OCI-LY7 (cell line): ENCODE data around the gene CCNG1. TPM values are rescaled to one million over a fixed set of nuclear protein-coding genes. Genes with fewer than 3 reads are reported as not detected.

Experiments used
- BruUV-seq: library from RNA; stranded (reverse); fragments of 400-500 nt; replicated peaks from 2 replicates; lab custom pipeline; 2021; lab: Mats Ljungman, UMichigan
- CTCF ChIA-PET: fragments of 300-600 bp; sonication (Branson Sonifier 250); formaldehyde crosslinking; loops from one replicate; lab custom pipeline; 2022; ENCODE audit warnings: antibody characterized with exemption; ENCODE audit not compliant: unreplicated experiment; lab: Charles Lee
- POLR2A ChIA-PET: fragments of 300-600 bp; sonication (Branson Sonifier 250); formaldehyde crosslinking; loops from one replicate; lab custom pipeline; 2022; ENCODE audit warnings: antibody characterized with exemption; lab: Charles Lee
- DNase-seq: peaks from one replicate; pipeline ENCODE4 v3.0.0-alpha.2; 2015; ENCODE audit warnings: low spot score
- H2AFZ ChIP-seq: fragments of 200-600 bp; sonication (generic), shearing (Covaris generic); 2 replicates; pipeline ENCODE4 v1.6.1; 2014; ENCODE audit warnings: mild to moderate bottlenecking, antibody characterized with exemption, low read length, moderate library complexity
- H3K27ac ChIP-seq: fragments of 200-600 bp; sonication (generic); 2 replicates; pipeline ENCODE4 v1.5.1; 2014; ENCODE audit warnings: mixed run types, low read depth, mild to moderate bottlenecking, moderate library complexity, low read length, inconsistent platforms; ENCODE audit not compliant: poor library complexity, severe bottlenecking
- H3K36me3 ChIP-seq: fragments of 200-600 bp; sonication (generic); 2 replicates; pipeline ENCODE4 v1.6.1; 2014; ENCODE audit warnings: mild to moderate bottlenecking, antibody characterized with exemption, low read length, moderate library complexity, mixed read lengths; ENCODE audit not compliant: insufficient read depth
- H3K4me1 ChIP-seq: fragments of 200-600 bp; sonication (generic); 2 replicates; pipeline ENCODE4 v1.5.1; 2014; ENCODE audit warnings: mild to moderate bottlenecking, low read length; ENCODE audit not compliant: insufficient read depth, poor library complexity, severe bottlenecking
- H3K4me2 ChIP-seq: fragments of 200-600 bp; sonication (generic); 2 replicates; pipeline ENCODE4 v1.6.1; 2014; ENCODE audit warnings: mild to moderate bottlenecking, low read length
- H3K4me3 ChIP-seq: fragments of 200-600 bp; sonication (generic); 2 replicates; pipeline ENCODE4 v1.5.1; 2014; ENCODE audit warnings: mild to moderate bottlenecking, low read depth, low read length; ENCODE audit not compliant: poor library complexity, severe bottlenecking
- H3K79me2 ChIP-seq: fragments of 200-600 bp; sonication (generic); 2 replicates; pipeline ENCODE4 v1.6.1; 2016; ENCODE audit warnings: low read depth, mild to moderate bottlenecking, low read length, moderate library complexity, mixed read lengths; ENCODE audit not compliant: insufficient read depth
- H3K9me2 ChIP-seq: fragments of 200-600 bp; sonication (generic); 2 replicates; pipeline ENCODE4 v1.6.1; 2016; ENCODE audit warnings: mild to moderate bottlenecking, low read length, mixed read lengths; ENCODE audit not compliant: insufficient read depth
- H3K9me3 ChIP-seq: fragments of 200-600 bp; sonication (generic); 2 replicates; pipeline ENCODE4 v1.6.1; 2014; ENCODE audit warnings: mild to moderate bottlenecking, mixed run types, low read length, mixed read lengths
- H4K20me1 ChIP-seq: fragments of 200-600 bp; sonication (generic); 2 replicates; pipeline ENCODE4 v1.6.1; 2014; ENCODE audit warnings: mild to moderate bottlenecking, antibody characterized with exemption, low read length, moderate library complexity, mixed read lengths; ENCODE audit not compliant: insufficient read depth
- EZH2phosphoT487 ChIP-seq: fragments of 200-600 bp; sonication (generic); IDR thresholded peaks from 2 replicates; pipeline ENCODE4 v1.6.1; 2018; ENCODE audit warnings: low read depth, borderline replicate concordance, mild to moderate bottlenecking, mixed run types, antibody characterized with exemption, low read length, moderate library complexity, mixed read lengths
- intact Hi-C: fragments of 100-400 bp; cut with micrococcal nuclease; formaldehyde crosslinking; loops from one replicate; pipeline ENCODE4 v1.10.0; 2022; ENCODE audit not compliant: unreplicated experiment
- total RNA-seq, 2 experiments: library from RNA; depleted of rRNA in 1 of 2; stranded (reverse); fragments of >200 nt in 1 of 2; shearing (Covaris generic) in 1 of 2; gene quantifications; 2 replicates each; pipeline ENCODE4 v1.2.3, GENCODE V29; 2014 to 2022
- TF ChIP-seq, protein P1 (sequence below): fragments of 200-600 bp; sonication (generic); conservative IDR thresholded peaks from 2 replicates; pipeline ENCODE4 v1.5.1; 2014; ENCODE audit warnings: mild to moderate bottlenecking, antibody characterized with exemption, low read length, moderate library complexity, mixed read lengths

The CCNG1 gene
- total RNA-seq, 2 experiments from 2014 or later, result 93.5 to 118 TPM

DNA sequence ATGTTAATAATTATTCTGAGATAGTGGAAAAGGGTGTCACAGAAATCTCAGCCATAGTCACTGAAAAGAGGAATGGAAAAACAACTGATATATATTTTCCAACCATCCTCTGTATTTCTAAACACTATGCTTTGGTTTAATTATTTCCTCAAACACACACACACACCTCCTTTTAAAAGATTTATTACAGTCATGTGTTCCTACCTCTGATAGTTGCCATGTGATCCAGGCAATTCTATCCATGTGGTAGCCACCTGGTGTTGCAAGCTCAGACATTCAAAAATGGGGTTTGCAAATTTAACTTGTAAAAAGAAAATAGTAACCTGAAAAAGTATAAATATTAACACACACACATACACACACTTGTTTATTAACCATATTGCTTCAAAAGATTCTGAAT lies 40.0 kb upstream of the CCNG1 start:
- no peaks in the 10 kb centered on the region for H3K9me2 ChIP-seq

DNA sequence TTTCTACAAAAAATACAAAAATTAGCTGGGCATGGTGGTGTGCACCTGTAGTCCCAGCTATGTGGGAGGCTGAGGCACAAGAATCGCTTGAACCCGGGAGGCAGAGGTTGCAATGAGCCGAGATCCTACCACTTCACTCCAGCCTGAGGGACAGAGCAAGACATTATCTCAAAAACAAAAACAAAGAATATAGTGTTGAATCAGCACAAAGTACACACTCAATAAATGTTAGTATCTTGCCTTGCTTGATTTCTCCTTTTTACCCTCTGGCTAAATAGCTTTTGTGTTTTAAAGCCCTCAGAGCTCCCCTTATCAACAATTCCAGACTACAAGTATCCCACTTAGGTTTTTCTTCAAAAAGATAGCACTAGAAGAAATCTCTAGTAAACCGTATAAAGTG lies 37.5 kb upstream of the CCNG1 start:
- H2AFZ ChIP-seq, result no peak overlapping the region
- H3K36me3 ChIP-seq, result no peaks in the 10 kb centered on the region
- H3K79me2 ChIP-seq, result no peaks in the 10 kb centered on the region
- intact Hi-C loops, result loop anchor here (10.0 kb wide), 1 partner anchor 315 kb away; no protein-coding TSS in a partner anchor
- H3K4me3 ChIP-seq, result no peak overlapping the region
- TF ChIP-seq EZH2phosphoT487, result no peak
- TF ChIP-seq, protein P1, sequence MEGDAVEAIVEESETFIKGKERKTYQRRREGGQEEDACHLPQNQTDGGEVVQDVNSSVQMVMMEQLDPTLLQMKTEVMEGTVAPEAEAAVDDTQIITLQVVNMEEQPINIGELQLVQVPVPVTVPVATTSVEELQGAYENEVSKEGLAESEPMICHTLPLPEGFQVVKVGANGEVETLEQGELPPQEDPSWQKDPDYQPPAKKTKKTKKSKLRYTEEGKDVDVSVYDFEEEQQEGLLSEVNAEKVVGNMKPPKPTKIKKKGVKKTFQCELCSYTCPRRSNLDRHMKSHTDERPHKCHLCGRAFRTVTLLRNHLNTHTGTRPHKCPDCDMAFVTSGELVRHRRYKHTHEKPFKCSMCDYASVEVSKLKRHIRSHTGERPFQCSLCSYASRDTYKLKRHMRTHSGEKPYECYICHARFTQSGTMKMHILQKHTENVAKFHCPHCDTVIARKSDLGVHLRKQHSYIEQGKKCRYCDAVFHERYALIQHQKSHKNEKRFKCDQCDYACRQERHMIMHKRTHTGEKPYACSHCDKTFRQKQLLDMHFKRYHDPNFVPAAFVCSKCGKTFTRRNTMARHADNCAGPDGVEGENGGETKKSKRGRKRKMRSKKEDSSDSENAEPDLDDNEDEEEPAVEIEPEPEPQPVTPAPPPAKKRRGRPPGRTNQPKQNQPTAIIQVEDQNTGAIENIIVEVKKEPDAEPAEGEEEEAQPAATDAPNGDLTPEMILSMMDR, result no peak
- no peaks in the 10 kb centered on the region for H3K4me1 ChIP-seq
- POLR2A ChIA-PET, result interaction anchor here (0.7 kb wide), 2 partner anchors 14 to 107 kb away, joined by 3 read pairs; no protein-coding TSS in a partner anchor
- no peak overlapping the region for H3K4me2 ChIP-seq
- H3K9me3 ChIP-seq, result no peaks in the 10 kb centered on the region
- DNase-seq, result no peak
- no peak overlapping the region for H3K27ac ChIP-seq
- BruUV-seq, result no TSS peak
- CTCF ChIA-PET, result no interaction called here
- H4K20me1 ChIP-seq, result no peaks in the 10 kb centered on the region
- no peaks in the 10 kb centered on the region for H3K9me2 ChIP-seq

More for the DNA sequence above, 40.0 kb upstream of the CCNG1 start:
- no peaks in the 10 kb centered on the region for H3K79me2 ChIP-seq
- no peaks in the 10 kb centered on the region for H3K36me3 ChIP-seq
- POLR2A ChIA-PET, result no interaction called here
- H3K4me1 ChIP-seq, result no peaks in the 10 kb centered on the region
- H3K9me3 ChIP-seq, result no peaks in the 10 kb centered on the region
- no TSS peak for BruUV-seq
- no peak overlapping the region for H3K4me3 ChIP-seq
- CTCF ChIA-PET, result no interaction called here
- H4K20me1 ChIP-seq, result no peaks in the 10 kb centered on the region
- no peak overlapping the region for H2AFZ ChIP-seq
- no peak overlapping the region for H3K27ac ChIP-seq
- H3K4me2 ChIP-seq, result no peak overlapping the region
- TF ChIP-seq, protein P1, result no peak
- no peak for TF ChIP-seq EZH2phosphoT487
- DNase-seq, result no peak
- intact Hi-C loops, result no loop called here

DNA sequence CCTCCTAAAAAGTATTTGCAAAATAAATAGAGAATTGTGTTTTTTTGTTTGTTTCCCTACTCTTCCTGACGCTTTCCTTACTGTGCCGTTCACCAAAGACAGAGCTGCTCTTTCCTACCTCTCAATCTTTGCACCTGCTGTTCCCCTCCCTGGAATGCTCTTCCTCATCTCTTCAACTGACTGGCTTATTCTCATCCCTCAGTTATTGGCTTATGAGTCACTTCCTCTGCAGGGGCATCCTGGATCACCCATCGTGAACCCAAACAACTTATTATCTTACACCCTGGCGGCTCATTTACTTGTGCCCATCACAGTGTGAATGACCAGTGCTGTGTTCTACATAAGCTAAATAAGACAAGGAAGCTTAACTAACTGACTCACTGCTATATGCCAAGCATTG lies 36.1 kb upstream of the CCNG1 start:
- ChIA-PET CTCF (no interaction called here), POLR2A (interaction anchor here (1.0 kb wide), 1 partner anchor 28 kb away, joined by 5 read pairs; no protein-coding TSS in a partner anchor)
- no peaks in the 10 kb centered on the region for H3K9me2 ChIP-seq
- no peaks in the 10 kb centered on the region for H3K4me1 ChIP-seq
- intact Hi-C loops, result loop anchor here (10.0 kb wide), 1 partner anchor 316 kb away; no protein-coding TSS in a partner anchor
- no peaks in the 10 kb centered on the region for H3K9me3 ChIP-seq
- no peaks in the 10 kb centered on the region for H4K20me1 ChIP-seq
- no peaks in the 10 kb centered on the region for H3K79me2 ChIP-seq
- H3K4me3 ChIP-seq, result no peak overlapping the region
- DNase-seq, result no peak
- no peaks in the 10 kb centered on the region for H3K36me3 ChIP-seq
- TF ChIP-seq, protein P1, result no peak
- no peak for TF ChIP-seq EZH2phosphoT487
- no TSS peak for BruUV-seq
- no peak overlapping the region for H3K4me2 ChIP-seq
- H3K27ac ChIP-seq, result no peak overlapping the region
- no peak overlapping the region for H2AFZ ChIP-seq
